ENCODE data around the gene FIG4. TPM values are rescaled to one million over a fixed set of nuclear protein-coding genes. Genes with fewer than 3 reads are reported as not detected.

Gene FIG4
- total RNA-seq = 15.2 TPM

GRCh38 chr6:109690737-109691621 lies at the start of gene FIG4, which contains the start of gene AK9:
Gene FIG4, plus strand, starts transcription at chr6:109691296. Its CDS starts 140 bp downstream, at chr6:109691436.
Gene AK9, minus strand, starts transcription at chr6:109691202. Its CDS starts 15,457 bp downstream, at chr6:109675745.
- intact Hi-C loops (cut with DNase I) = no loop called here

GRCh38 chr6:109644131-109644530 lies 47.0 kb upstream of the FIG4 start:
- Histone ChIP-seq H3K9me3 (no peaks in the 10 kb centered on the region), H3K27me3 (no peaks in the 10 kb centered on the region), H3K36me3 (no peaks in the 10 kb centered on the region), H3K27ac (no peak overlapping the region), H3K4me1 (no peaks in the 10 kb centered on the region), H3K4me3 (no peak overlapping the region)
- DNase-seq (ENCODE audit: extremely low spot score in 2 of 2) = no peak
- intact Hi-C loops (cut with DNase I) = no loop called here
- TF ChIP-seq POLR2AphosphoS5 (IDR thresholded peaks at IDR 0.05; ENCODE audit: insufficient read depth in 1 of 2, low read depth in 1 of 2) = no peak
- TF ChIP-seq CTCF (IDR thresholded peaks at IDR 0.05) = no peak
- TF ChIP-seq POLR2A (IDR thresholded peaks at IDR 0.05) = no peak

More at GRCh38 chr6:109690737-109691621, at the start of gene FIG4, which contains the start of gene AK9:
- Histone ChIP-seq H3K4me1 (peaks cover 26% of the 10 kb centered on the region), H3K27ac (peak within 1 kb of the TSS; percentile 86), H3K9me3 (no peaks in the 10 kb centered on the region), H3K36me3 (no peaks in the 10 kb centered on the region), H3K4me3 (peak within 1 kb of the TSS; percentile 81 to 91), H3K27me3 (no peaks in the 10 kb centered on the region)
- peak in 1 of 2 donors; percentile 95 for DNase-seq (ENCODE audit: extremely low spot score in 2 of 2)
- no peak for TF ChIP-seq POLR2A (IDR thresholded peaks at IDR 0.05)
- peak; percentile 86 to 91 for TF ChIP-seq POLR2AphosphoS5 (IDR thresholded peaks at IDR 0.05; ENCODE audit: insufficient read depth in 1 of 2, low read depth in 1 of 2)
- TF ChIP-seq CTCF (IDR thresholded peaks at IDR 0.05) = no peak

- Histone ChIP-seq H3K4me3 (no peak overlapping the region), H3K9me3 (no peaks in the 10 kb centered on the region), H3K27me3 (no peaks in the 10 kb centered on the region), H3K36me3 (no peaks in the 10 kb centered on the region), H3K27ac (no peak overlapping the region), H3K4me1 (no peaks in the 10 kb centered on the region)
- no peak for DNase-seq (ENCODE audit: extremely low spot score in 2 of 2)
- TF ChIP-seq POLR2A (IDR thresholded peaks at IDR 0.05) (no peak), CTCF (IDR thresholded peaks at IDR 0.05) (no peak), POLR2AphosphoS5 (IDR thresholded peaks at IDR 0.05; ENCODE audit: insufficient read depth in 1 of 2, low read depth in 1 of 2) (no peak)
- intact Hi-C loops (cut with DNase I) = no loop called here
Observed at GRCh38 chr6:109653264-109653663, 37.8 kb upstream of the FIG4 start.

- Histone ChIP-seq H3K4me1 (no peaks in the 10 kb centered on the region), H3K4me3 (no peak overlapping the region), H3K27ac (no peak overlapping the region), H3K36me3 (no peaks in the 10 kb centered on the region), H3K9me3 (no peaks in the 10 kb centered on the region), H3K27me3 (no peaks in the 10 kb centered on the region)
- no peak for DNase-seq (ENCODE audit: extremely low spot score in 2 of 2)
- intact Hi-C loops (cut with DNase I) = no loop called here
- no peak for TF ChIP-seq CTCF (IDR thresholded peaks at IDR 0.05)
- no peak for TF ChIP-seq POLR2A (IDR thresholded peaks at IDR 0.05)
- TF ChIP-seq POLR2AphosphoS5 (IDR thresholded peaks at IDR 0.05; ENCODE audit: insufficient read depth in 1 of 2, low read depth in 1 of 2) = no peak
Observed at GRCh38 chr6:109655761-109656262, 35.3 kb upstream of the FIG4 start.

Data from vagina (tissue), 2 donors.